ENCODE measurements around the gene EAF2. TPM values are rescaled to one million over a fixed set of nuclear protein-coding genes. Genes with fewer than 3 reads are reported as not detected.

The EAF2 gene
- 3.3 TPM for total RNA-seq
- long read RNA-seq = 0 reads

DNA sequence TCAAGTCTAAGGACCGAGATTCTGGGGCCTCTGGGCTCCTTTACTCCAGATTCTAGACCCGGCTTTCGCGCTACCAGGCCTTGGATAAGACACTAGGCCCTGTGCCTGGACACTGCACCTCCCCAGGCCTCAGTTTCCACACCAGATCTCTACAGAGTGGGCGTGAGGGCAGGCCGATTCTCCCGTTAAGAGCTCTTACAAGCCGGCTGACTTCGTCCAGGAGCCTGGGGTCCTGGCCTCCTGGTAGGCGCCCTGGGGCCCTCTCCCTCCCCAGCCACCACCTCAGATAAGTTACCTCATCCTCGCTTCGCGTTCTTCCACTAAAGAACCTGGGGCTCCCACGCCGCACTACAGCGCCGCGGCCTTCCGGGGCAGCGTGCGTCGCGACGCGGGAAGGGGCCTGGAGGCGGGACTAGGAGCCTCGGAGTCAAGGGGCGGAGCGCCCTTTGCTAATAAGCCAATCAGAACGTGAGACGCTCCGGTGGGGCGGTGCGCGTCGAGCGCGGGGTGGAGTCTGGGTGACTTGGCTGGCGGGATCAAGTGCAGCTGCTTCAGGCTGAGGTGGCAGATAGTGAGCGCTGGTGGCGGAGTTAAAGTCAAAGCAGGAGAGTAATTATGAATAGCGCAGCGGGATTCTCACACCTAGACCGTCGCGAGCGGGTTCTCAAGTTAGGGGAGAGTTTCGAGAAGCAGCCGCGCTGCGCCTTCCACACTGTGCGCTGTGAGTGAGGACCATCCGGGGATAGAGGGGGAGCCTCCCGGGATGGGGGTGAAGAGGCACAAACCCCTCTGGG is at the start of gene EAF2, which contains the start of gene IQCB1:
Gene EAF2 (plus strand): TSS at position 539 of the 794 bp plus-strand sequence. CDS start 77 bp downstream, at position 616.
Gene IQCB1 (minus strand): TSS at position 390 of the 794 bp plus-strand sequence. CDS start 6,100 bp downstream, outside the sequence.
- DNase-seq (ENCODE audit: missing footprints) = peak; percentile 98
- intact Hi-C loops (cut with DNase I) = loop anchor here (5.0 to 10.0 kb wide), 2 partner anchors 83 to 420 kb away; no protein-coding TSS in a partner anchor
- ATAC-seq = peak; percentile 100

DNA sequence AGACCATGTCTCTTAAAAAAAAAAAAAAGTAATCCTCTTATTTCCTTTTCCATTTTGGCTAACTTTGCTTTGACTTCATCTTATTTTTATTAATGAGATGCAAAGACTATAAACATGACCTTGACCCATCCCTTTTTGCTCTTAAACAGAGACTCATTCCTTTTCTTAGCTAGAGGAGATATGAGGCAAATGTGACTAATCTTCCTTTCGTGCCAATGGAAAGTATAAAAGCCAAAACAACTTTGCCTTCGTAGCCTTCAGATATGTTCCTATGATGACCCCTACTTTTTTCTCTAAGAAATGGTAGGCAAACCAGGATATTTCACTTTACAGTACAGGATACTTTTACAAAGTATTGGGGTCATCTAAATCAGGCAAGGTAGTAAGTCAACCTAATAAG is 48.5 kb upstream of the EAF2 start:
- DNase-seq (ENCODE audit: missing footprints) (no peak), ATAC-seq (peak; percentile 56)
- intact Hi-C loops (cut with DNase I) = no loop called here

DNA sequence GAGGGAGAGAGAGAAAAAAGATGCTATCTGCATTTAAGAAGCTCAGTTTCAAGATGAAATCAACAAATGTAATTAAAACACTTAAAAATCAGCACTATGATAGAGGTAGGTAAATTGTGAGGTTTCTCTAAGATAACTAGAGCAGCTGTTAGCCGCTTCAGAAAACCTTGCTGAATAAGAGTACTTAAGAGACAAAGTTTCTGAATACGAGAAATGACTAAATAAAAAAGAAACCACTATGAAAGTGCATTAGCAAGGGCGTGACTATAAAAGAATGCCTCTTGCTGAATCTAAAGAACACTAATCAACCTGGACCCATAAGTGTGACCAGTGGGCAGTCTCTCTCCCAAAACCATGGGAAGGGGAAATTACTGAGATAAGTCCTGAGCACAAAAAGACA is 41.9 kb upstream of the EAF2 start:
- no peak for DNase-seq (ENCODE audit: missing footprints)
- no peak for ATAC-seq
- intact Hi-C loops (cut with DNase I) = no loop called here

DNA sequence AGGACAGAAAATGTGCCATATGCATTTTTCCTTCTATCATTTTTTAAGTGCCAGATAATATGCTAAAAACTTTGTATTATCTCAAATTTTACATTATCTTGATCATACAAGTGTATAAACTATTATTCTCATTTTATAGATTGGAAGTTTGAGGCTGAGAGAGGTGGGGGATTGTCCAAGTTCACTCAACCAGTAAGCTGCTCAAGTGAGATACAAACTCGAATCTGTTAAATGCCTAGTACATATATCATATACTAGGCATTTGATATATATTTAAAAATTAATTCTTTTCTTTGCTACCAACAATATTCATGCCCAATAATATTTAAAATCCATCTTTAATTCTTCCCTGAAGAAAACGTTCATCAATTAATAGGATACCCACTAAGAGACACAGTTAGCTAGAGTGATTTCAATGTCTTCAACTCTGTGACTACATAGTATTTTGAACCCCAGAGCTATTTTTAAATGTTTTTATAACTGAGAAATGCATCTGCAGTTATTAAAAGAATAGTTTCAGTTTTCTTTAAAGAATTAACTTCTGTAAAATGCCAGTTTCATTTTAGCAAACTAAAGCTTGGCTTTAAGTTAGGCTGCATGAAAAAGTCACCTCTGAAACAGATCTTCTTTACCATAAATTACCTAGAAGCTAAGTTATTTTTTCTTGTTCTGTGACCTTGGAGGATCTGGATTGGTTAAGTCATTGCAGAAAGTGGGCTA is 40.6 kb upstream of the EAF2 start:
- intact Hi-C loops (cut with DNase I) = no loop called here
- ATAC-seq = no peak
- no peak for DNase-seq (ENCODE audit: missing footprints)

DNA sequence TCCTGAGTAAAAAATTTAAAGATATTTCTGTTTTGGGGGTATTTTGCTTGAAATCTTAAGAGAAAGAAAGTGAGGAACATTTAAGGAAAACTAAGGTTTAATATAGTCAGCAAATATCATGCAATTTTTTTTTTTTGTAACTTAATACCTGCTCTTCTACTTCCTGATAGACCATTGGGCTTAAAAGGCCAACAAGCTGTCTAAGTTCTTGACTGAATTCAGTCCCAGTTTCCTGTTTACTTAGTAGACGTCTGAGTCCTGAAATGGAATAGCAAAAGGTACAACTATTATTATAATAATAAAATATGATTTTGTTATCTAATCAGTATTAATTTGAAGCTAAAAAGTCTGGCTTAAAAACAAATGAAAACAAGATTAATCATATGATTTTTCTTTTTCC is 38.0 kb upstream of the EAF2 start:
- intact Hi-C loops (cut with DNase I) = no loop called here
- ATAC-seq (no peak), DNase-seq (ENCODE audit: missing footprints) (no peak)

DNA sequence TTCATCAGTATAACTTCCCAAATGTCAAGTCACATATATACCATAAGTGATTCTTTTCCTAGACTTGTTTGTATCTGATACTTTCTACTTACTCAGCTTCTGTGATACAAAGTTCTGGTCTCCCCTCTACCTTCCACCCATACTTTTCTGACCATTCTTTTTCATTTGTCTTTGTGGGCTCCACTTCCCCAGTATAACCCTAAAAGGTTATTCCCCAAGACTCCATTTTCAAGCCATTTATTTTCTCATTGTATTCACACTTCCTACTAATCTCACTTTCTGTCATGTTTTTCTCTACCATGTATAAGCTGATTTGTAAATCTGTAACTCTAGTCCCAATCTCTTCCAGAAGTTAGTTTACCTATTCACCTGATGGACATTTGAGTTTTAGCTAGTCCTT is 34.1 kb upstream of the EAF2 start:
- DNase-seq (ENCODE audit: missing footprints) (no peak), ATAC-seq (no peak)
- intact Hi-C loops (cut with DNase I) = no loop called here

DNA sequence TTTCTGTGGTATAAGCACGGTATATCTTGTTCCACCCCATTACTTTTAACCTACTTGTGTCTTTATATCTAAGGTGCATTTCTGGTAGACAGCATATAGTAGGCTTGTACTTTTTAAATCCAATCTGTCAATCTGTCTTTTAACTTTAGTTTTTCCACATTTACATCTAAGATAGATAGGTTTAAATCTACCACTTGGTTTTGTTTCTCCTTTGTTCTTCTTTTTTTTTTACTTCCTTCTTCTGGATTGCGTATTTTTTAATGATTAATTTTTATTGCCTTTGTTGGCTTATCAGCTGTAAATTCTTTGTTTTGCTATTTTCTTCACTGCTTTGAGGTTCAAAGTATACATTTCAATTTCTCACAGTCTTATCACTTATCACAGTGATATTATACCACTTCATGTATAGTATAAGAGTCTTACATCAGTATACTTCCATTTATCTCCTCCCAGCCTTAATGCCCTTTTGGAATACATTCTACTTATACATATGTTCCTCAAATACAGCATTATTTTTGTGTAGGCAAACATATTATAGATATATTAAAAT is 31.2 kb upstream of the EAF2 start:
- no peak for ATAC-seq
- DNase-seq (ENCODE audit: missing footprints) = no peak
- intact Hi-C loops (cut with DNase I) = no loop called here

DNA sequence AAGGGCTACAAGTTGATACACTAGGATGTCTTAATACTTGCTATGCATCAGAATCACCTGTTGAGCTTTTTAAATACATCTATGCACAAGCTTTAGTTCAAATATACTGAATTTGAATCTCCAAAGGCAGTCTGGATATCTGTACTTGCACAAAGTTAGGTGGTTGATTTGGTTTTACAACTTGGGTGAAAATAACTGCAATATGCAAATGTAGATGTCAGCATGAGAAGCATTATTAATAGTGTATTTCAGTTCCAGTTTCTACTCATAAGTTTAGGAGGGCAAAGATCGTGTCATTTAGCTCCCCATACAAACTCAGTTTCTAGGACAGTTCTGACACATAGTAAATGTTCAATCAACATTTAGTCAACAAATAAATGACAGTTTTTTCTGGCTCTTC is 25.8 kb upstream of the EAF2 start:
- ATAC-seq (no peak), DNase-seq (ENCODE audit: missing footprints) (no peak)
- intact Hi-C loops (cut with DNase I) = no loop called here

DNA sequence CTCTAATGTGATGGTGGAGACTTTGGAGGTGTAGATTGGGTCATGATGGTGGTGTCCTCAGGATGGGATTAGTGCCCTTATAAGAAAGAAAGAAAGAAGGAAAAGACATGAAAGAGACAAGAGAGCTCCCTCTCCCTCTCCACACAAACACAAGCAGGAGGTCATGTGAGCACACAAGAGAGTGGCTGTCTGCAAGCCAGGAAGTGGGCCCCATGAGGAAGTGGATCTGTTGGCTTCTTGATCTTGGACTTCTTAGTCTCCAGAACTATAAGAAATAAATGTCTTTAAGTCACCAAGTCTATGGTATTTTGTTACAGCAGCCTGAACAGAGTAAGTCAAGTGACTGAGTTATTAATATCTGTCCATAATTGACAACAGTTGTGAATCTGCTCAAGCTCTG is 17.3 kb upstream of the EAF2 start:
- no peak for ATAC-seq
- intact Hi-C loops (cut with DNase I) = no loop called here
- DNase-seq (ENCODE audit: missing footprints) = no peak

DNA sequence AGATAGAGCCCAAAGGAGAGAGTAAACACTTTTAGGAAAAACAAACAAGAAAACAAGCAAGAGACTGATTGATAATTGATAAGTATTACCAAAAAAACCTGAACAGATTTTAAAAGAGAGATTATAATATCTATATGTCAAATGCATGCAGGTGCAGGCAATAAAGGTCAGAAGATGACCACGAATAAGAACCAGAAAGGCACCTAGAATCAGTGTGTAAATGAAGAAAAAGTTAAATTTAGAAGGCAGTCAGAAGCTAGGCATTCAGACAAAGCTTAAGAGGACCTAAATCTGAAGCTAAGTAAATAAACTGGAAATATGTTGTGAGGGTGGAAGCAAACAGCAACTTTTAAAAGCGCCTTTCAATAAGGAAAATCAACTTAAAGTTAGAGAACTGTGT is 16.4 kb upstream of the EAF2 start:
- intact Hi-C loops (cut with DNase I) = no loop called here
- ATAC-seq = no peak

DNA sequence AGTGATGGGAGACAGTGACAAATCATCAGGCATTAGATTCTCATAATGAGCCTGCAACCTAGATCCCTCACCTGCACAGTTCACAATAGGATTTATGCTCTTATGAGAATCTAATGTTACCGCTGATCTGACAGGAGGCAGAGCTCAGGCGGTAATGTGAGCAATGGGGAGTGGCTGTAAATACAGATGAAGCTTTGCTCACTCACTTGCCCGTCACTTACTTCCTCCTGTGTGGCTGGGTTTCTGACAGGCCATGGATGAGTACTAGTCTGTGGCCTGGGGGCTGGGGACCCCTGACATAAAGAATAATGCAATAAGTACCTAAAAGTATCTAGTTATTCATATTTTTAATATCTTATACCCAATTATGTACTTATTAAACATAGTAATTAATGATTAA is 15.8 kb upstream of the EAF2 start:
- DNase-seq (ENCODE audit: missing footprints) (no peak), ATAC-seq (no peak)
- intact Hi-C loops (cut with DNase I) = no loop called here

More for the DNA sequence above, 16.4 kb upstream of the EAF2 start:
- no peak for DNase-seq (ENCODE audit: missing footprints)

DNA sequence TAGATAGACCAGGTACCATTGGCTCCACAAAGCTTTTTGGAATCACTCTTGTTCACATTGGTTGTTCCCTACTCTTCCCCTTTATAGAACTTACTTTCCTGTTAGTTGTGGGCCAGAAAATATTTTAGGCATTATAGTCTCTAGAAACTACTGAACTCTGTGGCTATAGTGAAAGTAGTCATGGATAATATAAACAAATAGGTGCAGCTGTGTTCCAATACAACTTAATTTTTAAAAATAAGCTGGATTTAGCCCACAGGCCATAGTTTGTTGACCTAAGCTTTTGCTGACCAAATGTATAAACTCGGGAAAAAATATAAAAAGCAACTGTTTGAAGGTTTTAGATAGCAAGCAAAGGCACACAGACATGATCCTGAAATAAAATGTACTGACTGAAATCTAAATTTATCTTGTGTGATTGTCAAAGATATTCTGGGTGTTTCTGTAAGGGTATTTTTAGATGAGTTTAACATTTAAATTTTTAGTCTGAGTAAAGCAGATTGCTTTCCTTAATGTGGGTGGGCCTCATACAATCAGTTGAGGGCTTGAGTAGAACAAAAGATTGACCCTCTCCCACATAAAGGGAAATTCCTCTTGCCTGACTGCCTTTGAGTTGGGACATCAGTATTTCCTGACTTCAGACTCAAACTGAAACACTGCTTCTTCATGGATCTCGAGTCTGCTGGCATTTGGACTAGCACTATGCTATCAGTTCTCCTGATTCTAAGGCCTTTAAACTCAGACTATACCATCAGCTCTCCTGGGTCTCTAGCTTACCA is 13.4 kb upstream of the EAF2 start:
- ATAC-seq = no peak
- DNase-seq (ENCODE audit: missing footprints) = no peak
- intact Hi-C loops (cut with DNase I) = no loop called here

DNA sequence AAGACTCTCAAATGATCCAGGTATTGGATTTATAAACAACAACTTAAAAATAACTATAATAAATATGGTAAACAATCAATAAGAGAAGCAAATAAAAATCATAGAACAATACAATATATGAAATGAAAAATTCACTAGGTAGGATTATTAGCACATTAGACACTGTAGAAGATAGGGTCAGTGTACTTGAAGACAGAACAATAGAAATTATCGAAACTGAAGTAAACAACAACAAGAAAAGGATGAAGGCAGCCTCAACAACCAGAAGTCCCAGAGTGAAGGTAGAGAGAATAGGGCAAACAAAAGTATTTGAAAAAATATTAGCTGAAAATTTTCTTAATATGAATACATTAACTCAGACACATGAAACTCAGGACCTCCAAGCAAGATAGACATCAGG is 12.0 kb upstream of the EAF2 start:
- intact Hi-C loops (cut with DNase I) = no loop called here
- no peak for DNase-seq (ENCODE audit: missing footprints)
- ATAC-seq = no peak

DNA sequence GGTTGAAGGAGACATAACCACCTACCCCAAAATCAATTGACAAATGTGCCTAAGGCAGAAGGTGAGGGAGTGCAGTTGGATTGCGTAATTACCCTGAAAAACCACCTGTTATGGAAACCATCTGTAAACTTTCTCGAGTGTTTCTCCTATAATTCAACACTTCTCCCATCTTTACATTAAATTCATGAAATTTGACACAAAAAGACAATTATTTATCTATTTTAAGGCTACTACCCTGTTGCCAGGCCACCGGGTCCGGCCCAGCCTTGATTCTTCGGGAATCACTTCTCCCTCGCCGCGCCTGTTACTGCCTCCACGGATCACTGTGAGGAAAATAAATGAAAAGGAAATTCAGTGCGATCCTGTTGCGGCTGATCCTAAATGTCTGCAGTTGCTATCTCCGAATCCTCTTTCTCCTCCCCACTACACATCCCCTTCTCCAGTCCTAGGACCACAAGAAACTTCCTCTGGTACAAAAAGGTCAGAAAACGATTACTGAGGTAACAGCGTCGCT is 795 bp upstream of the EAF2 start:
- DNase-seq (ENCODE audit: missing footprints) = peak; percentile 69

DNA sequence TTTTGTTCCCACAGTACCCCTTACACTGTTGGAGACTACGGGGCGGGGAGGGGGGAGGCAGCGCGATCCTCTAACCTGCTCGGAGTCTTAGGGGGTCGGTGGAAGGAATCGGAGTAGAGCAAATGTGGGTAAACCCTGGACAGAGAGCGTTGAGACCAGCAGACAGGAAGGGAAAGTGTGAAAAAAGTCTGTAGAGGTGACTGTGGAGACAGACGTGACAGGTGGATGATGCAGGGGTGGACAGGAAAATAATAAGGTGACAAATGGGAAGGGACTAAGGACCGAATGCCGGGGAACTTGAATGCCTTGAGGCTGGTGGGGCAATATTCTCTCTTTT is 424 bp downstream of the EAF2 start:
- ATAC-seq (peak; percentile 3), DNase-seq (ENCODE audit: missing footprints) (peak; percentile 50)
- intact Hi-C loops (cut with DNase I) = loop anchor here (10.0 kb wide), 1 partner anchor 419 kb away; no protein-coding TSS in a partner anchor

More for the DNA sequence above, 795 bp upstream of the EAF2 start:
- ATAC-seq = peak; percentile 1
- intact Hi-C loops (cut with DNase I) = loop anchor here (5.0 to 10.0 kb wide), 2 partner anchors 82 to 421 kb away; no protein-coding TSS in a partner anchor

DNA sequence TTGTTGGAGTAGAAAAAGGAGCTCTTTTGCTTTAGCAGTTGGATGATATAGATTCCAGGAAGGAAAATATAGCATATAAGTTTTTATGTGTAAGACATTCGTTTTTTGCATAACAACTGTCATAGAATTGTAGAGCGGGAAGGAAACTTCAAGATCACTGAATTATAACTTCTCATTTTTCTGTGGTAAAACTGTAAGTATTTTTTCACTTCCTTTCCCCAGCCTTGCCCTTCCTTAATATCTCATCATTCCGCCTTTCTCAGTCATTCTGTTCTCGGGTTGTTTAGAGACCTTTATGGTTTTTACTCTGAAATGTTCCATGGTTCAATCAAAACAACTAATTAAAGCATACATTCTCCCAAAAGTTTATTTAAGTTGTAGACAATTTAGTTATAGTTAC is 1.1 kb downstream of the EAF2 start:
- DNase-seq (ENCODE audit: missing footprints) = no peak
- ATAC-seq = no peak
- intact Hi-C loops (cut with DNase I) = loop anchor here (10.0 kb wide), 1 partner anchor 419 kb away; no protein-coding TSS in a partner anchor

DNA sequence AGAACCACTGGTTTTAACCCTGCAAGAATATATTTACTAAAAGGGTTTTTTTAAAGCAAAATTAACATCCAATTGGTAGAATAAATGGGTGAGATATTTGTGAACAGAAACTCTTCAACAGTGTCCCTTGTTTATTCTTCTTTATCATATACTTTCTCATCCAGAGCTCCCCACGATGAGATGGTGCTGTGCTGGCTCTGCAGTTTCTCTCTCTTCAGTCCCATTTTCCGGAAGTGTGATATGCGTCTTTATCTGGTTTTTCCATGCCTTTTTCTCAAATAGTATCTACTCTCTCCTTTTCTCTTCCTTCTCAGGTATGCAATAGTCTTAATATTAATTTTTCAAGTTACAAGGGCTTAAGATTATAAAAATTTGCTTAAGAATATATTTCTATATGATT is 1.5 kb downstream of the EAF2 start:
- intact Hi-C loops (cut with DNase I) = loop anchor here (10.0 kb wide), 1 partner anchor 418 kb away; no protein-coding TSS in a partner anchor
- ATAC-seq (no peak), DNase-seq (ENCODE audit: missing footprints) (no peak)

DNA sequence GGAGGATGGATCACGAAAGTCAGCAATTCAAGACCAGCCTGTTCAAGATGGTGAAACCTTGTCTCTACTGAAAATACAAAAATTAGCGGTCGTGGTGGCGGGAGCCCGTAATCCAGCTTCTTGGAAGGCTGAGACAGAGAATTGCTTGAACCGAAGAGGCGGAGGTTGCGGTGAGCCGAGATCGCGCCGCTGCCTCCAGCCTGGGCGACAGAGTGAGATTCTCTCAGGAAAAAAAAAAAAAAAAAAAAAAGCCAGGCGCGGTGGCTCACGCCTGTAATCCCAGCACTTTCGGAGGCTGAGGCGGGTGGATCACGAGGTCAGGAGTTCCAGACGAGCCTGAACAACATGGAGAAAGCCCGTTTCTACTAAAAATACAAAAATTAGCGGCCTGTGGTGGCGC is 5.0 kb downstream of the EAF2 start:
- ATAC-seq (no peak), DNase-seq (ENCODE audit: missing footprints) (no peak)
- intact Hi-C loops (cut with DNase I) = loop anchor here (10.0 kb wide), 1 partner anchor 415 kb away; no protein-coding TSS in a partner anchor

DNA sequence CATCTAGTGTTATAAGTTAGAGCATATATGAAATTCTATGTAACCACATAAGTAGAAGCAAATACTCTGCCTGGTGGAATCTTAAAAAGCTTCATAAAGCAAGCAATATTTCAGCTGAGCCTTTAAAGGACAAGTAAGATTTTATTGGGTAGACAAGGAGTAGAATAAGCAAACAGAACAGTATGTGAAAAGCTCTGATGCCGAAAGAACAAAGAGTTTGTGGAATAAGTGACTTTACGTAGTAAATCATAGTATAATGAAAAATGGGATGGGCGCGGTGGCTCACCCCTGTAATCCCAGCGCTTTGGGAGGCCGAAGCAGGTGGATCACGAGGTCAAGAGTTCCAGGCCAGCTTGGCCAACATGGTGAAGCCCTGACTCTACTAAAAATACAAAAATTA is 9.9 kb downstream of the EAF2 start:
- DNase-seq (ENCODE audit: missing footprints) = no peak
- ATAC-seq = no peak

More for the DNA sequence above, 9.9 kb downstream of the EAF2 start:
- intact Hi-C loops (cut with DNase I) = no loop called here

All from Right ventricle myocardium inferior (tissue), 1 donor.